Astrocyte of the cerebellum (primary cell): ENCODE results near the gene MSX1.

Experiments used
- DNase-seq: peaks from one replicate; pipeline ENCODE4 v3.0.0-alpha.2; 2011; ENCODE audit warnings: low read depth
- H3K4me3 ChIP-seq: 2 replicates; pipeline ENCODE4 v1.5.1; 2011; ENCODE audit warnings: mild to moderate bottlenecking, low read depth, low read length, moderate library complexity
- CTCF ChIP-seq: IDR thresholded peaks from 2 replicates; pipeline ENCODE4 v1.5.1; 2012; ENCODE audit warnings: low read length, low read depth, moderate library complexity, mild to moderate bottlenecking; ENCODE audit errors: missing control alignments
- in situ Hi-C: cut with HindIII; loops from 2 replicates; pipeline ENCODE4 v1.10.0; 2017; ENCODE audit warnings: low sequenced_read_pairs

The MSX1 gene

GRCh38 chr4:4852591-4853362, 6.7 kb upstream of the MSX1 start:
- in situ Hi-C loops = no loop called here
- TF ChIP-seq CTCF = peak; percentile 35
- H3K4me3 ChIP-seq = peak overlapping the region; percentile 9
- no peak for DNase-seq

GRCh38 chr4:4853371-4853823, 6.1 kb upstream of the MSX1 start:
- TF ChIP-seq CTCF = no peak
- DNase-seq = no peak
- H3K4me3 ChIP-seq = peak overlapping the region; percentile 9
- in situ Hi-C loops = no loop called here

- TF ChIP-seq CTCF = no peak
- in situ Hi-C loops = no loop called here
- no peak overlapping the region for H3K4me3 ChIP-seq
- DNase-seq = no peak
Observed at GRCh38 chr4:4853921-4854648, 5.4 kb upstream of the MSX1 start.

GRCh38 chr4:4854649-4855295, 4.7 kb upstream of the MSX1 start:
- no peak for TF ChIP-seq CTCF
- no peak for DNase-seq
- in situ Hi-C loops = no loop called here
- no peak overlapping the region for H3K4me3 ChIP-seq

- in situ Hi-C loops = no loop called here
- TF ChIP-seq CTCF = no peak
- no peak overlapping the region for H3K4me3 ChIP-seq
- DNase-seq = no peak
Observed at GRCh38 chr4:4855301-4856070, 4.0 kb upstream of the MSX1 start.
